IMR-90 (cell line): Measurements from ENCODE around the gene CLPTM1L. TPM values are rescaled to one million over a fixed set of nuclear protein-coding genes. Genes with fewer than 3 reads are reported as not detected.

Source experiments
- SMC3 ChIP-seq: fragments of 150-350 bp; IDR thresholded peaks from 2 replicates; pipeline ENCODE4 v1.6.1; 2016; ENCODE audit warnings: low read depth, mild to moderate bottlenecking, antibody characterized with exemption, low read length, moderate library complexity
- polyA plus RNA-seq, 3 experiments: library from polyadenylated mRNA; depleted of rRNA; stranded (reverse); fragments of >200 nt; gene quantifications; 2 replicates each; pipeline ENCODE4 v1.2.3, GENCODE V29; 2012; ENCODE audit warnings: low replicate concordance in 1 of 3
- total RNA-seq: library from RNA; depleted of rRNA; stranded (reverse); fragments of >200 nt; gene quantifications from 2 replicates; pipeline ENCODE4 v1.2.3, GENCODE V29; 2012
- TF ChIP-seq, protein P1 (sequence below): conservative IDR thresholded peaks from 2 replicates; pipeline ENCODE4 v1.5.1; 2012; ENCODE audit warnings: mild to moderate bottlenecking, low read depth, low read length, improper control_type of control experiment

Gene CLPTM1L
- total and polyA plus RNA-seq, 2 of the 4 experiments (the other 2 are of a cell fraction), result 114 to 137 TPM

DNA sequence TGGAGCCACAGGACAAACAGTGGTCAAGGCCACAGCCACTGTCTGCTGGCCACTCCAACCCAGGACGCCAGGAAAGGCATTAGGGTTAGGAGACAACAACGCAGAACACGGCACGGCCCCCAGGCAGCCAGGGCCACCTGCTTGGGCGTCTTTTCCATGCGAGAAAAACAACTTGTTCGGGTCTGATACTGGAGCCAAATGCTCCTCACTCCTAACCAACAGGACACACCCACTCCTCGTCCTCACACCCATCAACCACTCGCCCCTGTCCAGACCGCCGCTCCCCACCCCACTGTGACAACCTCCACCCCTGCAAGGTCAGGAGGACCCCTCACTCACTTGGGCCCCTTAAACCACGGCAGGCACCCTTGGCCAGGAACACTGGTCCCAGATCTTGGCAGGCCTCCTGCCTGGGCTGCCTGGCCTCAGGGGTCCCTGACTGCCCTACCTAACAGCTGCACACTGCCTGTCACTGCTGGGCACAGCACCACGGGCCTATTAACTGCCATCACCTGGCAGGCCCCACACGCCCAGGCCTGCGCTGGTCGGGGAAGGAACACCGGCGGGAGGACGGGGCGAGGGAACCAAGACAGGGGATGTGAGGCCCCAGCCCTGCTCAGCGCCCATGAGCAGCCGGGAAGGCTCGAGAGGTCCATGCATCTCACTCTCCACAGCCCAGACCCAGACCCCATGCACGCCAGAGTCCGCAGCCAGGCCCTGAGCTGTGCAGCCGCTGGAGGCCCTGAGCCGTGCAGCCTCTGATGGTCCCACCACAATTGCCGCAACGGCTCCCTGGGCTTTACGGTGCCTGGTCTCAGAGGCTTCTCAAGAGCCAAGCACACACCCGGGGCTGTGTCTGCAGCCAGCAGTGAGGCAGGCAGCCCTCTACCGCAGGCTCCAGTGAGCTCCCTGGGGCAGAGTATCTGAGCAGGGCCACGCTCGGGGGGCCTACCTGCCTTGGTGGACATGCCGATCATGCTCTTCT, 13.8 kb downstream of the CLPTM1L start (continued):
- TF ChIP-seq, protein P1, sequence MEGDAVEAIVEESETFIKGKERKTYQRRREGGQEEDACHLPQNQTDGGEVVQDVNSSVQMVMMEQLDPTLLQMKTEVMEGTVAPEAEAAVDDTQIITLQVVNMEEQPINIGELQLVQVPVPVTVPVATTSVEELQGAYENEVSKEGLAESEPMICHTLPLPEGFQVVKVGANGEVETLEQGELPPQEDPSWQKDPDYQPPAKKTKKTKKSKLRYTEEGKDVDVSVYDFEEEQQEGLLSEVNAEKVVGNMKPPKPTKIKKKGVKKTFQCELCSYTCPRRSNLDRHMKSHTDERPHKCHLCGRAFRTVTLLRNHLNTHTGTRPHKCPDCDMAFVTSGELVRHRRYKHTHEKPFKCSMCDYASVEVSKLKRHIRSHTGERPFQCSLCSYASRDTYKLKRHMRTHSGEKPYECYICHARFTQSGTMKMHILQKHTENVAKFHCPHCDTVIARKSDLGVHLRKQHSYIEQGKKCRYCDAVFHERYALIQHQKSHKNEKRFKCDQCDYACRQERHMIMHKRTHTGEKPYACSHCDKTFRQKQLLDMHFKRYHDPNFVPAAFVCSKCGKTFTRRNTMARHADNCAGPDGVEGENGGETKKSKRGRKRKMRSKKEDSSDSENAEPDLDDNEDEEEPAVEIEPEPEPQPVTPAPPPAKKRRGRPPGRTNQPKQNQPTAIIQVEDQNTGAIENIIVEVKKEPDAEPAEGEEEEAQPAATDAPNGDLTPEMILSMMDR, result no peak
- no peak for TF ChIP-seq SMC3
